Activated CD8-positive, alpha-beta memory T cell treated with anti-CD3 and anti-CD28 coated beads for 24 hours (primary cell): ENCODE data around the gene GOLGA6L10.
"Not testable (repeated sequence)": the region's sequence is repeated elsewhere in the genome, so short reads cannot be mapped to it uniquely, and the experiment has no call there.

Experiments used
- DNase-seq: peaks from one replicate; pipeline ENCODE4 v3.0.0-alpha.2; 2020

The GOLGA6L10 gene

DNA sequence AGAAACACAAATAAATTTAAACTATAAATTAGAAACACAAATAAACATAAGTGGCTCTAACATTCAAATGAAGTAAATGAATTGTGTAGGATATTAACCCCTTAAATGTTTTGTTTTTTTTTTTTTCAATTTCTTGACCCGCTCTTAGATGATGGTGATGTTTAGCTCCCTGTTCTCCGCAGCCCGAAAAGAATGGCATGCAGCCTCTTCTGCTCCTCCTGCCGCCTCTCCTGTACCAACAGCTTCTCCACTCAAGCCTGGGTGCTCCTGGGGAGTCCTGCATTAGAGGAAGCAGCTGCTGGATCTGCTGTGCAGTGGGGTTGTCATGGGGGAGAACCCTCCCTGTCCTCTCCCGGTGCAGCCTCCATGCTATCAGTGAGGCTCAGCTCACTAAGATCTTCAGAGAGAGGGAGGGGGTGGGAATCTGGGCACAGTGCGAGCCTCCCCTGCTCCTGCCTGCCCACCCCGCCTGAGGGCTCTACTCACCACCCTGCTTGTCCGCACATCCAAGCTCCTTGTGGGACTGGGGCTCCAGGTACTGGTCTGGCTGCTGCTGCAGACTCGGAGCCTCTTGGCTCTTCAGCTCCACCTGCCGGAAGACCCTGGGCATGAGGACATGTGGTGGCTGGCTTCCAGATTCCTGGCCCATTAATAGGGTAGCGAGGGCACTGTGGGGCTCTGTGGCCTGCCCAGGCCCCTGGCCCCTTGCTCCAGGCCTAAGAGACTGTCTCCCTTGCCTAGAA lies 6.5 kb downstream of the GOLGA6L10 start:
- DNase-seq = not testable (repeated sequence)

- peak; percentile 35 for DNase-seq
Measured at GRCh38 chr15:82338573-82338972, 10.7 kb downstream of the GOLGA6L10 start.

- DNase-seq = not testable (repeated sequence)
Measured at GRCh38 chr15:82338053-82338452, 11.2 kb downstream of the GOLGA6L10 start.

GRCh38 chr15:82337051-82337450 lies 12.2 kb downstream of the GOLGA6L10 start:
- not testable (repeated sequence) for DNase-seq

DNA sequence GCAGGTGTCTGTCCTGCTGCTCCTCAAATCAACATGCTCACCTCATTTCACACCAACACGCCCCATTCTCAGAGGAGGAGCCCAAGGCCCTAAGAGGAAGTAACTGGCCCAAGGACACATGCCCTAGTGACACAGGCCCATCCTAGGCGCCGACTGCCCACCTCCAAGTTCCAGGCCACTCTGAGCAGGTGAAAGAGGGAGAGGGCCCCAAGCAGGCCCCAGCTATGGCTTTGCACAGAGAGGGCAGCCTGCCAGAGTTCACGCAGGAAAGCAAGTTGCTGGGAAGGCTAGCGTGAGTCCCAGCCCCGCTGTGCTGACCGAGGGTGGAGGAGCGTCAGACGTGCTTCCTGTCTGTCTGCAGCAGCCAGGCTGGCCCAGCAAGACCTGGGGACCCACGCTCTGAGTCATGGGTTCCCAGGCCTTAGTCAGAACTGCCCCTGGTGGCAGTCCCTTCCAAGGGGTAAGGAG lies 13.1 kb downstream of the GOLGA6L10 start:
- DNase-seq = peak; percentile 33

- DNase-seq = not testable (repeated sequence)
Measured at GRCh38 chr15:82335006-82335405, 14.3 kb downstream of the GOLGA6L10 start.

DNA sequence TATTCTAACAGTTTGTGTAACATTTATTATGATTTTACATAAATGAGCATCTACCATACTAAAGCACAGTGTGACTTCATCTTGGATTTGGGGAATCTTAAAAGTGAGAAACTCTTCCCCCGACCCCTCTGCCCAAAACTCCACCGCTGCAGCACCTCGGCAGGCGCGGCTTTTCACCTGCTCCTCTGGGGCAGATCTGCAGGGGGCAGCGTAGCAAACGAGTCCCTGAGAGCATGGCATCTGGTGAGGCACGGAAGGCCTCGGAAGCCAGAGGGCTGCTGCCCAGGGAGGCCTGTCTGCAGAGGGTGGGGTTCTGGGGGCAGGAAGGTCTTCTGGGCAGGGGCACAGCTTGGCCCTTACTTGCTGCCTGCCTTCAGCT lies 14.7 kb downstream of the GOLGA6L10 start:
- DNase-seq = peak; percentile 32

GRCh38 chr15:82333603-82334553 lies 15.4 kb downstream of the GOLGA6L10 start:
- DNase-seq = peak; percentile 32

- DNase-seq = peak; percentile 47
Measured at GRCh38 chr15:82332711-82333602, 16.3 kb downstream of the GOLGA6L10 start.

DNA sequence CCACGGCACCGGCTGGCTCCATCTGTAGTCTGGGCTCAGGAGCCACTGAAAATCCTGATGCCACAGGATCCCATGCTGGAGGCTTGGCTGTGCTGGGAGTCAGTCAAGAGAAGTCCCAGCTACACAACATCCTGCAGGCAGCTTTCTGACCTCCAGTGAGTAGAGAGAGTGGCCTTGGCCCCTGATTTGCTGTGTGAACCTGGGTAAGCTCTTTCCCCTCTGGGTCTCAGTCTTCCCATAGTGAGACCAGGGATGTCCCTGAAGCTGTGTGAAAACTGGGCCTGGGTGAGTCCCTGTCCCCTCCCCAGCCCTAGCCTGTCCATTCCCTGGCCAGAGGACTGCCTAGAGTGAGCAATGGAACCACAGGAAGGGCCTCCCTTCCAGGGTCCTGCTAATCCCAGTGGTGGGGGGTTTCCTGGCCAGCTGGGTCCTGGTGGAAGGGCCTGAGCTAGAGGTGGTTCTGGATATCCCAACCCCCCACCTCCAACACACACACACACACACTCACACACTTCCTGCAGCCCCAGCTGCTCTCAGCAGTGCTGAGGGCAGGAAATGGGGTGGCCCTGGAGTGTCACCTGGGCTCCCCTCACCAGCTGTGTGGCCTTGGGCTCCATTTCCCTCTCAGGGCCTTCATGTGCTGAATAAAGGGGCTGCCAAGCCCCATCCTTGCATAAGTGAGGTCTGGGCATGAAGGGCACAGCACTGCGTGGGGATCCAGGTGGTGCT lies 17.5 kb downstream of the GOLGA6L10 start:
- peak; percentile 54 for DNase-seq

- DNase-seq = peak; percentile 38
Measured at GRCh38 chr15:82330921-82331320, 18.4 kb downstream of the GOLGA6L10 start.

GRCh38 chr15:82329039-82329438 lies 20.2 kb downstream of the GOLGA6L10 start:
- DNase-seq = not testable (repeated sequence)

DNA sequence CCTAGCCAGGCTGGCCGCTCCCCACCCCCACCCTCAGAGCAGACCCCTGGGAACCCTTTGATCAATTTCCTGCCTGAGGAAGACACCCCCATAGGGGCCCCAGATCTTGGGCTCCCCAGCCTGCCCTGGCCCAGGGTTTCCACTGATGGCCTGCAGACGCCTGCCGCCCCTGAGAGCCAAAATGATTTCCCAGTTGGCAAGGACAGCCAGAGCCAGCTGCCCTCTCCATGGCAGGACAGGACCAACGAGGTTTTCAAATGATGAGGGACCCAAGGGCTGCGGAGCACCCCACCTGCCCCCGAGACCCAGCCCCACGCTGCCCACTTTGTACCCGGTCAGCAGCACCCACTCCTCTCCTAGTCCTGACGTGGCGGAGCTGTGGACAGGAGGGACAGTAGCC lies 21.9 kb downstream of the GOLGA6L10 start:
- DNase-seq = not testable (repeated sequence)

DNA sequence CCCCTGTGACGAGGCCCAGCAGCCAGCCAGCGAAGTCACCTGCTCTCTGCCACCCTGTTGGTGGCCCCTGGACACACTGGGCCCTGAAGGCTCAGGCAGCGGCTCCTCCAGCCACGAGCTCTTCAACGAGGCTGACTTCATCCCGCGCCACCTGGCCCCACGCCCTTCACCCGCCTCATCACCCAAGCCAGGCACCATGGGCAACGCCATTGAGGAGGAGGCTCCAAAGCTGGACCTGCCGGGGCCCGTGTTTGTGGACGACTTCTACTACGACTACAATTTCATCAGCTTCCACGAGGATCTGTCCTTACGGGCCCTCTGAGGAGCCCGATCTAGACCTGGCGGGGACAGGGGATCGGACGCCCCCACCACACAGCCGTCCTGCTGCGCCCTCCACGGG lies 22.4 kb downstream of the GOLGA6L10 start:
- DNase-seq = not testable (repeated sequence)

DNA sequence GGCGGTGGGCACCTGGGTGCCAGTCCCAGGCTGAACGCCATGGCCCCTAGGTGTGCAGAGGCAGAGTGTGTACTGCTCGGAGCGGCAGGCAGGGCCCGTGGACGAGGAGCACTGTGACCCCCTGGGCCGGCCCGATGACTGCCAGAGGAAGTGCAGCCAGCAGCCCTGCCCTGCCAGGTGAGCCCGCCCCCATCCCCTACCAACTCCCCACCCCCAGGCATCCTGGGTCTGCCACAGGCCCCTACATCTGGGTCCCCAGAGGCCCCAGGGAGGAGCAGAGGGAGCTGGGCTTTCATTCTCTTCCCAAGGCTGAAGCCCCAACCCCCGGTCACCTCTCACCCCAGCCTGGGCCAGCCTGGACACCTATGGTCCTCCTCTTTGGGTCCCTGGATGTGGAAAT lies 23.6 kb downstream of the GOLGA6L10 start:
- DNase-seq = not testable (repeated sequence)

- DNase-seq = not testable (repeated sequence)
Measured at GRCh38 chr15:82324831-82325230, 24.4 kb downstream of the GOLGA6L10 start.

- not testable (repeated sequence) for DNase-seq
Measured at GRCh38 chr15:82322488-82322887, 26.8 kb downstream of the GOLGA6L10 start.

DNA sequence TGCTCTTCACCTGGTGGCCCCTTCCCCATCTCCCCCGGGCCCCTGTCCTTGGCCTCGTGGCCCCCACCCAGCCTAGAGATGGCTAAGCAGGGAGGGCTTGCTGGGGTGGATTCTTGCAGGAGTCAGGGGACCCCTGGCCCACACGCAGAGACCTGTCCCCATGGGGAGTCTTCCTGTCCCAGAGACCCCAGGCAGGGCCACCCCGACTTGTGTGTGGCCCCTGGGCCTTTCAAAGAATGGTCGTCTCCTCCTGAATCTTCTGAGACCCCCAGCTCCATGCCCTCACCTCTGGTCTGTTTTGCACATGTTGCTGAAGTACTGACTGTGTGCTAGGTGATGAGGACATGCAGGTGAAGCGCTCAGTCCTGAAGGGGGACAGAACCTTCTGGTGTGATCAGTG lies 28.4 kb downstream of the GOLGA6L10 start:
- not testable (repeated sequence) for DNase-seq

DNA sequence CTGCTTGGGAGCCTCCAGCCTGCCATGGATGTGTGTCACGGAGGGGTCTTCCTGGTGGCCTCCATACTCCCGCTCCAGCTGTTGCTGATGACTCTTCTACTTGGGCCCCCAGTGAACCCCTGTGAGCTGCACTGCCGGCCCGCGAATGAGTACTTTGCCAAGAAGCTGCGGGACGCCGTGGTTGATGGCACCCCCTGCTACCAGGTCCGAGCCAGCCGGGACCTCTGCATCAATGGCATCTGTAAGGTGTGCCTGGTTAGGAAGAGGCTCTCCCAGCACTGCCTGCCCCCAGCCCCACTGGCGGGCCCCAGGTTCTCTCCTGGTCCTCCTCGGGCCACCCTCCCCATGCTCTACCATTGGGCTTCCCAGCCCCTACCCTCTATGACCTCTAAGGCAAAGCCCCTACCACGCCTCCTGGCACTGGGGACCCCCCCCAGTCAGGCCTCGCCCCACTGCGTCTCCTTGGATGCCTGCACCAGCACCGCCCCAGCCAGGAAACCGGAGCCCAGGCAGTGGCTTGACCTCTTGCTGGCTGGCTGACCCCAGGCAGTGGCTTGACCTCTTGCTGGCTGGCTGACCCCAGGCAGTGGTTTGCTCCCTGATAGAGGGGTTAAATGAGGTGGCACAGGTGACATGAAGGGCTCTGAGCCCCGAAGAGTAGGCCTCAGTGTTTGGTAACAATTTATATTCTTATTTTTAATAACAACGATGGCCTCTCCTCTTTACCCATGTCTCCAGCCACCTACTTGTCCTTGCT lies 29.6 kb downstream of the GOLGA6L10 start:
- DNase-seq = not testable (repeated sequence)

GRCh38 chr15:82318281-82318680 lies 31.0 kb downstream of the GOLGA6L10 start:
- not testable (repeated sequence) for DNase-seq

- not testable (repeated sequence) for DNase-seq
Measured at GRCh38 chr15:82317516-82317915, 31.8 kb downstream of the GOLGA6L10 start.
